GM12878 (cell line): ENCODE results near the gene FUCA2. TPM values are rescaled to one million over a fixed set of nuclear protein-coding genes. Genes with fewer than 3 reads are reported as not detected.

Experiments used
- ATAC-seq: fragments of 200-7000 bp; cut with Tn5 transposase; 3 replicates; pipeline ENCODE4 v1.9.1; 2020; ENCODE audit warnings: mild to moderate bottlenecking, moderate library complexity
- BruUV-seq: library from RNA; stranded (reverse); fragments of 400-500 nt; replicated peaks from 2 replicates; lab custom pipeline; 2021; lab: Mats Ljungman, UMichigan
- CTCF ChIA-PET: fragments of 300-600 bp; sonication (Branson Sonifier 250); formaldehyde crosslinking; extraction: SDS; loops from one replicate; lab custom pipeline; 2021; ENCODE audit warnings: inconsistent platforms; lab: Yijun Ruan, JAX
- POLR2A ChIA-PET: fragments of 350-600 bp; formaldehyde crosslinking; extraction: SDS; loops from one replicate; lab custom pipeline; 2021; ENCODE audit warnings: inconsistent platforms; lab: Charles Lee
- RAD21 ChIA-PET: fragments of 300-600 bp; sonication (Branson Sonifier 250); formaldehyde crosslinking; loops from one replicate; lab custom pipeline; 2023; ENCODE audit warnings: antibody characterized with exemption; ENCODE audit not compliant: unreplicated experiment; lab: Charles Lee
- SMC1A ChIA-PET: fragments of 300-600 bp; sonication (Branson Sonifier 250); formaldehyde crosslinking; loops from one replicate; lab custom pipeline; 2023; ENCODE audit not compliant: unreplicated experiment, uncharacterized antibody; lab: Charles Lee
- DNase-seq: peaks from one replicate; pipeline ENCODE4 v3.0.0-alpha.2; 2011; ENCODE audit warnings: low read depth, low spot score
- FAIRE-seq: peaks from 3 replicates; lab custom pipeline; 2011; peaks lifted over from hg19 to GRCh38; lab: Jason Lieb, UNC
- H2AFZ ChIP-seq: 2 replicates; pipeline ENCODE4 v1.6.0; 2011; ENCODE audit warnings: low read depth, low read length, control low read depth; ENCODE audit not compliant: control insufficient read depth
- H3K27ac ChIP-seq: 2 replicates; pipeline ENCODE4 v1.5.1; 2011; ENCODE audit warnings: control low read depth; ENCODE audit not compliant: control insufficient read depth, insufficient read depth
- H3K27me3 ChIP-seq, 2 experiments: replicated peaks in 1 of 2; 2 replicates each; pipeline versions ENCODE4 v1.6.0 to v1.6.1; 2011; ENCODE audit warnings: low read length in 1 of 2; ENCODE audit not compliant: control insufficient read depth in 2 of 2, insufficient read depth in 2 of 2
- H3K36me3 ChIP-seq, 2 experiments: 2 replicates each; pipeline ENCODE4 v1.5.1; 2011; ENCODE audit warnings: low read length in 1 of 2; ENCODE audit not compliant: control insufficient read depth in 2 of 2, insufficient read depth in 2 of 2
- H3K4me1 ChIP-seq: 2 replicates; pipeline ENCODE4 v1.6.1; 2011; ENCODE audit warnings: mild to moderate bottlenecking, low read length, moderate library complexity, mixed read lengths; ENCODE audit not compliant: control insufficient read depth, insufficient read depth
- H3K4me2 ChIP-seq: 2 replicates; pipeline ENCODE4 v1.6.0; 2011; ENCODE audit warnings: control low read depth; ENCODE audit not compliant: control insufficient read depth, insufficient read depth
- H3K4me3 ChIP-seq: fragments of 200-600 bp; sonication (generic); 2 replicates; pipeline ENCODE4 v1.5.1; 2016
- H3K79me2 ChIP-seq: 2 replicates; pipeline ENCODE4 v1.6.0; 2011; ENCODE audit warnings: low read length; ENCODE audit not compliant: control insufficient read depth, insufficient read depth
- H3K9ac ChIP-seq: 2 replicates; pipeline ENCODE4 v1.8.0; 2011; ENCODE audit warnings: low read length, control low read depth, mixed read lengths; ENCODE audit not compliant: control insufficient read depth, insufficient read depth
- H3K9me3 ChIP-seq: replicated peaks from 3 replicates; pipeline ENCODE4 v1.5.1; 2011; ENCODE audit warnings: mild to moderate bottlenecking, low read length; ENCODE audit not compliant: control insufficient read depth, insufficient read depth
- H4K20me1 ChIP-seq: 2 replicates; pipeline ENCODE4 v1.6.0; 2011; ENCODE audit not compliant: control insufficient read depth, insufficient read depth
- ATF7 ChIP-seq: fragments of 450-650 bp; IDR thresholded peaks from 2 replicates; pipeline ENCODE4 v1.6.1; 2016; ENCODE audit warnings: low read depth, mild to moderate bottlenecking
- CEBPB ChIP-seq, 2 experiments: fragments of 150-350 bp in 1 of 2; IDR thresholded peaks; 2 replicates each; pipeline ENCODE4 v1.6.1; 2012 to 2014; ENCODE audit warnings: low read depth in 2 of 2, low read length in 2 of 2, borderline replicate concordance in 1 of 2, inconsistent platforms in 1 of 2
- FOS ChIP-seq: IDR thresholded peaks from 3 replicates; pipeline ENCODE4 v1.6.1; 2011; ENCODE audit warnings: borderline replicate concordance; ENCODE audit not compliant: insufficient read length; ENCODE audit errors: extremely low read depth
- IRF5 ChIP-seq: fragments of 450-650 bp; IDR thresholded peaks from 2 replicates; pipeline ENCODE4 v1.6.1; 2017; ENCODE audit warnings: borderline replicate concordance
- NBN ChIP-seq: fragments of 450-650 bp; IDR thresholded peaks from 2 replicates; pipeline ENCODE4 v1.6.1; 2016
- NR2C1 ChIP-seq: fragments of 450-650 bp; IDR thresholded peaks from 2 replicates; pipeline ENCODE4 v1.6.1; 2017; ENCODE audit warnings: antibody characterized with exemption, mild to moderate bottlenecking, moderate library complexity
- NRF1 ChIP-seq: conservative IDR thresholded peaks from 2 replicates; pipeline ENCODE4 v1.6.1; 2011; ENCODE audit warnings: mild to moderate bottlenecking, low read depth, low read length, improper control_type of control experiment
- POLR2A ChIP-seq: IDR thresholded peaks from 2 replicates; pipeline ENCODE4 v1.6.1; 2011; ENCODE audit warnings: low read depth, mild to moderate bottlenecking, low read length
- RCOR1 ChIP-seq: conservative IDR thresholded peaks from 2 replicates; pipeline ENCODE4 v1.6.1; 2012; ENCODE audit warnings: low read depth, low read length, improper control_type of control experiment
- RELA ChIP-seq: fragments of 450-650 bp; IDR thresholded peaks from 2 replicates; pipeline ENCODE4 v1.8.0; 2014; ENCODE audit warnings: borderline replicate concordance; ENCODE audit not compliant: partially characterized antibody
- SREBF1 ChIP-seq: IDR thresholded peaks from 2 replicates; pipeline ENCODE4 v1.6.1; 2012; ENCODE audit warnings: mild to moderate bottlenecking, low read length
- STAT3 ChIP-seq: IDR thresholded peaks from 2 replicates; pipeline ENCODE4 v1.6.1; 2011; ENCODE audit warnings: low read depth, low read length, improper control_type of control experiment
- SUZ12 ChIP-seq: fragments of 200-600 bp; sonication (generic); IDR thresholded peaks from one replicate; pipeline ENCODE4 v1.6.1; 2018; ENCODE audit warnings: antibody characterized with exemption, mild to moderate bottlenecking; ENCODE audit not compliant: unreplicated experiment
- ZNF24 ChIP-seq: fragments of 450-650 bp; IDR thresholded peaks from 2 replicates; pipeline ENCODE4 v1.6.1; 2017; ENCODE audit warnings: antibody characterized with exemption, mild to moderate bottlenecking
- WGBS: methylation state at CpG from one replicate; pipeline ENCODE4 v1.1.6; 2016; ENCODE audit warnings: low lambda C conversion rate; ENCODE audit not compliant: insufficient replicate concordance, insufficient coverage; ENCODE audit errors: missing lambda C conversion rate; 5-methylcytosine and 5-hydroxymethylcytosine counted together
- in situ Hi-C: fragments of 300-500 bp; cut with MboI; formaldehyde crosslinking; loops from 9 replicates; pipeline ENCODE4 v1.14.3; 2018; ENCODE audit warnings: mixed read lengths
- intact Hi-C: fragments of 100-400 bp; cut with micrococcal nuclease; formaldehyde crosslinking; loops from one replicate; pipeline ENCODE4 v1.14.2; 2022; ENCODE audit not compliant: unreplicated experiment
- polyA plus RNA-seq, 11 experiments: library from polyadenylated mRNA; depleted of rRNA in 4 of 11; unstranded in 6 of 11; stranded (reverse) in 5 of 11; fragments of >200 nt; fragmentation: Nextera tagmentation in 4 of 11; fragmentation: Illumina TruSeq in 1 of 11; extraction: Ambion mirVana in 4 of 11; extraction: Trizol in 1 of 11; gene quantifications; 1 replicate in 1 of 11; 2 replicates in 10 of 11; pipeline versions ENCODE4 v1.2.1 to v1.2.3, GENCODE V29; 2011 to 2016; ENCODE audit warnings: inconsistent platforms in 2 of 11, missing spikeins in 2 of 11, low read depth in 1 of 11
- total RNA-seq, 4 experiments: library from RNA; depleted of rRNA in 3 of 4; stranded (reverse); fragments of >200 nt in 3 of 4; fragmentation: Illumina TruSeq in 1 of 4; extraction: Trizol in 1 of 4; gene quantifications; 2 replicates each; pipeline versions ENCODE4 v1.2.1 to v1.2.3, GENCODE V29; 2013 to 2021
- TF ChIP-seq, protein P1 (sequence below): IDR thresholded peaks from 2 replicates; pipeline ENCODE4 v1.6.1; 2011; ENCODE audit warnings: mild to moderate bottlenecking, low read depth, low read length, moderate library complexity; ENCODE audit not compliant: insufficient replicate concordance
- TF ChIP-seq, protein P2 (sequence below): fragments of 450-650 bp; IDR thresholded peaks from 2 replicates; pipeline ENCODE4 v1.6.1; 2018; ENCODE audit warnings: borderline replicate concordance, mild to moderate bottlenecking; ENCODE audit not compliant: partially characterized antibody

The FUCA2 gene
- total and polyA plus RNA-seq, 10 of the 15 experiments (the other 5 are each of a cell fraction or from before 2014, with no cell fraction given) = 5.7 to 36.2 (median 21.5) TPM

DNA sequence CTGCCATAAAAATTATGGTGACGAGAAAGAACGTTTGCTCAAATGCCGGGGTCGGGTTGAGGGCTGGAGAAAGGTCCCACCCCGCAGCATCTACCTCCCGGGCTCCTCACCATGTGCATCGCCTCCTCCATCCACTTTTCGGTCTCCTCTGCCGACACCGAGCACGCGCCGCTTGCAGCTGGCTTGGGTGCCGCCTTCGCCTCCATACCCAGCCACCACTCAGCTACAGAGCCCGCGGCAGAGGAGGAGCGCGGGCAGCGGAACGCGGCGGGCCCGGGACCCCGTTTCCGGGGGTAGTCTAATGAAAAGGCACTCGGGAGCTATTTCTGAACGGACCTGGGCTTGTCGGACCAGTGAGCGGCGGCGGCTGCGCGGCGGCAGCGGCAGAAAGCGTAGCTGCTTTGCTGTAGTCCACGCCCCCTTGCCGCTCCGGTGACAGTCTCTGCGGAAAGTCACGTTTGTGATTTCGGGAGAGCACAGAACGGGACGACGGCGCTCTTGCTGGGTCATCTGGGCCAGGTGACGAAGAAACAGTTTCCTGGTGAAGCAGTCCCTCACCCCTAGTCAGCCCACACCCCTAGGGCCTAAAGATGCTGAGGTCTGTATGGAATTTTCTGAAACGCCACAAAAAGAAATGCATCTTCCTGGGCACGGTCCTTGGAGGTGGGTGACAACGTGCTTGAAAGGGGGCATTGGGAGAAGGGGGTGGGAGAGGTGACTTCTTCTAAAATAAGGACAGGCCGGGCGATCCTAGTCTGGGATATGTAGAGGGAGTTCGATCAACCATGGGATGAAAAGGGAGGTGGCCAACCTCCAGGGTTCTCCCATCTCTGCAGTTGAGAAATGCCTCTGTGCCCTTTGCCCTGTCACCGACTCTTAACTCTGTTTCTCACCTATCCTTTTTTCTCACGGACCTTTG is 60.8 kb downstream of the FUCA2 start, which contains the start of the genes ADAT2 and PEX3:
TSS of gene ADAT2 (minus strand) at position 243 of the 919 bp plus-strand sequence. CDS start at position 206, 37 bp downstream.
TSS of gene PEX3 (plus strand) at position 353 of the 919 bp plus-strand sequence. CDS start at position 591, 238 bp downstream.
- Histone ChIP-seq H3K27me3 (no peaks in the 10 kb centered on the region), H3K4me2 (peak within 1 kb of the TSS; percentile 80), H3K4me1 (no peaks in the 10 kb centered on the region; the same call in 1 of the 2 replicates), H3K36me3 (no peaks in the 10 kb centered on the region), H3K79me2 (peaks cover 46% of the 10 kb centered on the region), H3K9ac (peak within 1 kb of the TSS; percentile 89), H2AFZ (peak within 1 kb of the TSS; percentile 98), H3K4me3 (peak within 1 kb of the TSS; percentile 79), H3K9me3 (no peaks in the 10 kb centered on the region), H4K20me1 (no peaks in the 10 kb centered on the region), H3K27ac (peak within 1 kb of the TSS; percentile 88)
- peak; percentile 76 for DNase-seq
- intact Hi-C loops (loop anchor here (1.0 to 5.0 kb wide), 4 partner anchors 55 to 612 kb away; partner anchors contain the start of gene LTV1), in situ Hi-C loops (no loop called here)
- FAIRE-seq = peak; percentile 72
- peak; percentile 96 for ATAC-seq
- ChIA-PET SMC1A (interaction anchor here (1.0 to 2.2 kb wide), 5 partner anchors 13 to 60 kb away, joined by 4 to 6 read pairs (median 4); partner anchors contain the start of gene FUCA2), RAD21 (interaction anchor here (1.2 to 1.4 kb wide), 2 partner anchors 24 to 28 kb away, joined by 3 read pairs; no protein-coding TSS in a partner anchor), POLR2A (no interaction called here), CTCF (interaction anchor here (1.2 to 2.1 kb wide), 3 partner anchors 8 to 113 kb away, joined by 3 to 9 read pairs (median 3); partner anchors contain the start of gene FUCA2)
- 1% methylated on average over 56 of the region's 56 CpGs for WGBS
- BruUV-seq = TSS peak; percentile 76
- TF ChIP-seq RELA (peak; percentile 91), ZNF24 (peak; percentile 92), SUZ12 (no peak), NR2C1 (peak; percentile 61), NRF1 (peak; percentile 43), POLR2A (peak; percentile 95), IRF5 (no peak), RCOR1 (peak; percentile 95), ATF7 (peak; percentile 56), NBN (peak; percentile 96), FOS (no peak), SREBF1 (no peak; the same call in 1 of the 2 replicates), STAT3 (no peak), CEBPB (IDR thresholded peaks at IDR 0.05; ENCODE audit: borderline replicate concordance in 1 of 2, low read depth in 2 of 2, low read length in 2 of 2) (no peak)
- TF ChIP-seq, protein P1, sequence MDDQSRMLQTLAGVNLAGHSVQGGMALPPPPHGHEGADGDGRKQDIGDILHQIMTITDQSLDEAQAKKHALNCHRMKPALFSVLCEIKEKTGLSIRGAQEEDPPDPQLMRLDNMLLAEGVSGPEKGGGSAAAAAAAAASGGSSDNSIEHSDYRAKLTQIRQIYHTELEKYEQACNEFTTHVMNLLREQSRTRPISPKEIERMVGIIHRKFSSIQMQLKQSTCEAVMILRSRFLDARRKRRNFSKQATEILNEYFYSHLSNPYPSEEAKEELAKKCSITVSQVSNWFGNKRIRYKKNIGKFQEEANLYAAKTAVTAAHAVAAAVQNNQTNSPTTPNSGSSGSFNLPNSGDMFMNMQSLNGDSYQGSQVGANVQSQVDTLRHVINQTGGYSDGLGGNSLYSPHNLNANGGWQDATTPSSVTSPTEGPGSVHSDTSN = no peak
- TF ChIP-seq, protein P2, sequence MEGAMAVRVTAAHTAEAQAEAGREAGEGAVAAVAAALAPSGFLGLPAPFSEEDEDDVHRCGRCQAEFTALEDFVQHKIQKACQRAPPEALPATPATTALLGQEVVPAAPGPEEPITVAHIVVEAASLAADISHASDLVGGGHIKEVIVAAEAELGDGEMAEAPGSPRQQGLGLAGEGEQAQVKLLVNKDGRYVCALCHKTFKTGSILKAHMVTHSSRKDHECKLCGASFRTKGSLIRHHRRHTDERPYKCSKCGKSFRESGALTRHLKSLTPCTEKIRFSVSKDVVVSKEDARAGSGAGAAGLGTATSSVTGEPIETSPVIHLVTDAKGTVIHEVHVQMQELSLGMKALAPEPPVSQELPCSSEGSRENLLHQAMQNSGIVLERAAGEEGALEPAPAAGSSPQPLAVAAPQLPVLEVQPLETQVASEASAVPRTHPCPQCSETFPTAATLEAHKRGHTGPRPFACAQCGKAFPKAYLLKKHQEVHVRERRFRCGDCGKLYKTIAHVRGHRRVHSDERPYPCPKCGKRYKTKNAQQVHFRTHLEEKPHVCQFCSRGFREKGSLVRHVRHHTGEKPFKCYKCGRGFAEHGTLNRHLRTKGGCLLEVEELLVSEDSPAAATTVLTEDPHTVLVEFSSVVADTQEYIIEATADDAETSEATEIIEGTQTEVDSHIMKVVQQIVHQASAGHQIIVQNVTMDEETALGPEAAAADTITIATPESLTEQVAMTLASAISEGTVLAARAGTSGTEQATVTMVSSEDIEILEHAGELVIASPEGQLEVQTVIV = peak; percentile 82
